ENCODE data around the gene FAM227A.

Gene FAM227A

GRCh38 chr22:38566726-38567504, 89.3 kb downstream of the FAM227A start:
- no peak overlapping the region for H3K4me3 ChIP-seq (ENCODE audit: low read depth, low read length)
- DNase-seq (ENCODE audit: low read depth, low spot score) = no peak
- ChIA-PET POLR2A (no interaction called here), CTCF (interaction anchor here (0.6 kb wide), 1 partner anchor 24 kb away, joined by 3 read pairs; no protein-coding TSS in a partner anchor)
- TF ChIP-seq CTCF (IDR thresholded peaks at IDR 0.05; ENCODE audit: insufficient read depth, low read length, missing control alignments) = no peak

GRCh38 chr22:38565441-38565840, 90.8 kb downstream of the FAM227A start:
- ChIA-PET POLR2A (no interaction called here), CTCF (interaction anchor here (1.2 kb wide), 1 partner anchor 9 kb away, joined by 3 read pairs; no protein-coding TSS in a partner anchor)
- H3K4me3 ChIP-seq (ENCODE audit: low read depth, low read length) = no peak overlapping the region
- no peak for TF ChIP-seq CTCF (IDR thresholded peaks at IDR 0.05; ENCODE audit: insufficient read depth, low read length, missing control alignments)
- no peak for DNase-seq (ENCODE audit: low read depth, low spot score)

GRCh38 chr22:38564669-38565068, 91.5 kb downstream of the FAM227A start:
- POLR2A ChIA-PET = no interaction called here

GRCh38 chr22:38554281-38554680, 101.9 kb downstream of the FAM227A start:
- no peak overlapping the region for H3K4me3 ChIP-seq (ENCODE audit: low read depth, low read length)
- CTCF ChIA-PET = interaction anchor here (1.3 kb wide), 1 partner anchor 17 kb away, joined by 7 read pairs; no protein-coding TSS in a partner anchor
- no peak for TF ChIP-seq CTCF (IDR thresholded peaks at IDR 0.05; ENCODE audit: insufficient read depth, low read length, missing control alignments)
- POLR2A ChIA-PET = interaction anchor here (0.6 to 0.7 kb wide), 3 partner anchors 16 to 73 kb away, joined by 3 to 5 read pairs (median 4); no protein-coding TSS in a partner anchor
- DNase-seq (ENCODE audit: low read depth, low spot score) = peak; percentile 58

More at GRCh38 chr22:38564669-38565068, 91.5 kb downstream of the FAM227A start:
- no peak for DNase-seq (ENCODE audit: low read depth, low spot score)
- H3K4me3 ChIP-seq (ENCODE audit: low read depth, low read length) = no peak overlapping the region
- TF ChIP-seq CTCF (IDR thresholded peaks at IDR 0.05; ENCODE audit: insufficient read depth, low read length, missing control alignments) = no peak
- CTCF ChIA-PET = interaction anchor here (1.2 kb wide), 1 partner anchor 10 kb away, joined by 3 read pairs; no protein-coding TSS in a partner anchor

GRCh38 chr22:38549101-38549894, 106.9 kb downstream of the FAM227A start:
- no peak for TF ChIP-seq CTCF (IDR thresholded peaks at IDR 0.05; ENCODE audit: insufficient read depth, low read length, missing control alignments)
- H3K4me3 ChIP-seq (ENCODE audit: low read depth, low read length) = no peak overlapping the region
- POLR2A ChIA-PET = interaction anchor here (1.0 kb wide), 1 partner anchor 11 kb away, joined by 3 read pairs; no protein-coding TSS in a partner anchor
- DNase-seq (ENCODE audit: low read depth, low spot score) = no peak
- CTCF ChIA-PET = interaction anchor here (1.0 to 1.6 kb wide), 2 partner anchors 22 to 27 kb away, joined by 3 to 4 read pairs; no protein-coding TSS in a partner anchor

- no peak for TF ChIP-seq CTCF (IDR thresholded peaks at IDR 0.05; ENCODE audit: insufficient read depth, low read length, missing control alignments)
- POLR2A ChIA-PET = no interaction called here
- no peak overlapping the region for H3K4me3 ChIP-seq (ENCODE audit: low read depth, low read length)
- DNase-seq (ENCODE audit: low read depth, low spot score) = no peak
- CTCF ChIA-PET = no interaction called here
These were observed 115.5 kb downstream of the FAM227A start for GRCh38 chr22:38540701-38541100.

All from AG04449 (cell line).